Hematopoietic multipotent progenitor cell treated with erythropoietin and hydrocortisone succinate and interleukin-3 and kit ligand, for 6 days (in vitro differentiated cells): ENCODE results near the gene CD2BP2.
"Not testable (repeated sequence)": the region's sequence is repeated elsewhere in the genome, so short reads cannot be mapped to it uniquely, and the experiment has no call there.

Experiments
- DNase-seq: peaks from one replicate; pipeline ENCODE4 v3.0.0-alpha.2; 2015

CD2BP2 gene

GRCh38 chr16:30355144-30355953 is at the start of gene CD2BP2:
TSS of gene CD2BP2 (minus strand) at chr16:30355308. CDS start at chr16:30354681, 627 bp downstream.
- DNase-seq = peak; percentile 99

GRCh38 chr16:30401768-30402425 is 46.8 kb upstream of the CD2BP2 start:
- DNase-seq = no peak

DNA sequence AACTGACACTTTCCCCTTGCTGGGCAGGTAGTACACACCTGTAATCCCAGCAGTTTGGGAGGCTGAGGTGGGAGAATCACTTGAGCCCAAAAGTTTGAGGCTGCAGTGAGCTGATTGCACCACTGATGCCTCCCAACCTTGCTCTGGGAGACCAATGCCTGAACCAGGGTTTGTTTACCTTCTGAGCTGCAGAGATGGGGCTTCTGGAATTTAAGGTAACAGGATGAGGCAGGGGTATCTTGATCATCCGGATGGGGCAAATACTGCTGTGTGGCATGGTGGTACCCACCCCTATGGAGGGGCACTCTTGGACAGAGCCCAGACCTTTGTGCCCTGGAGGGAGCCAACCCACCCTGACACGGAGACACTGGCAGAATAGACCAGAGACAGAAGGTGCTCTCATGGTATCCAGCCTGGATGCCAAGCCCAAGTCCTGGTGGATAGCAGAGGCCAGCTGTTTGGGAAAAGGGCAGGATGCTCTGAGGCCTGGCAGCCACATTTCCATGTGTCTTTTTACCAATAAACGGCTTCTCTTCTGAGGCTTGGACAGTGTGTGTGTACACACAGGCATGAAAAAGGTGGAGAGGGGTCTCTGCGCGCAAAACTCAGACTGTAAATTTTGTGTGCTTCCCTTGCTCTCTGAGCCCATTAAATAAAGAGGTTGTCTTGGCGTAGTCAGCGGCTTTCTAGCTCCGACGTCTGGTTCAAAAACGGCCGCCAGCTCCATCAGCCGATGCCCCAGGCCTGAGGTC is 44.5 kb upstream of the CD2BP2 start:
- no peak for DNase-seq

DNA sequence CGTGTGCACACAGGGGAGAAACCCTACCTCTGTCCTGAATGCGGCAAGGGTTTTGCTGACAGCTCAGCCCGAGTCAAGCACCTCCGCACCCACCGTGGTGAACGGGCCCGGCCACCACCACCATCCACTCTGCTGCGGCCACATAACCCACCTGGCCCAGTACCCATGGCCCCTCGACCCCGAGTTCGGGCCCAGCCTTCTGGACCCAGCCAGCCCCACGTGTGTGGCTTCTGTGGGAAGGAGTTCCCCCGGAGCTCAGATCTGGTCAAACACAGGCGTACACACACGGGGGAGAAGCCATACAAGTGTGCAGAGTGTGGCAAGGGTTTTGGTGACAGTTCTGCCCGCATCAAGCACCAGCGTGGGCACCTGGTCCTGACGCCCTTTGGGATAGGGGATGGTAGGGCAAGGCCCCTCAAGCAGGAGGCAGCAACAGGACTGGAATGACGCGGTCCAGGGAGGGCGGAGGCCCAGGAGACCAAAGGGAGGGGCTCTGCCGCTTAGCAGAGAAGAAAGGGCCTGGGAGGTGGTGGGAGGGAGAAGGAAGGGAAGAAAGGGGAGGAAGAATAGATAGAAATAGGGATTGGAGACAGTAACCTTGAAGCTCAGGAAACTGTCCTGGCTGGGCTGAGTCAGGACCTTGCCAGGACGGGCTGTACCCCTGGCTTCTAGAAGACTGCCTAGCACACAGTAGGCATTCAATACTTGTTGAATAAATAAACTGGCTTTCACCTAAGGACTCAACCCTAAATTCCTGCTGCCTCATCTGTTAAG is 43.7 kb upstream of the CD2BP2 start:
- no peak for DNase-seq

DNA sequence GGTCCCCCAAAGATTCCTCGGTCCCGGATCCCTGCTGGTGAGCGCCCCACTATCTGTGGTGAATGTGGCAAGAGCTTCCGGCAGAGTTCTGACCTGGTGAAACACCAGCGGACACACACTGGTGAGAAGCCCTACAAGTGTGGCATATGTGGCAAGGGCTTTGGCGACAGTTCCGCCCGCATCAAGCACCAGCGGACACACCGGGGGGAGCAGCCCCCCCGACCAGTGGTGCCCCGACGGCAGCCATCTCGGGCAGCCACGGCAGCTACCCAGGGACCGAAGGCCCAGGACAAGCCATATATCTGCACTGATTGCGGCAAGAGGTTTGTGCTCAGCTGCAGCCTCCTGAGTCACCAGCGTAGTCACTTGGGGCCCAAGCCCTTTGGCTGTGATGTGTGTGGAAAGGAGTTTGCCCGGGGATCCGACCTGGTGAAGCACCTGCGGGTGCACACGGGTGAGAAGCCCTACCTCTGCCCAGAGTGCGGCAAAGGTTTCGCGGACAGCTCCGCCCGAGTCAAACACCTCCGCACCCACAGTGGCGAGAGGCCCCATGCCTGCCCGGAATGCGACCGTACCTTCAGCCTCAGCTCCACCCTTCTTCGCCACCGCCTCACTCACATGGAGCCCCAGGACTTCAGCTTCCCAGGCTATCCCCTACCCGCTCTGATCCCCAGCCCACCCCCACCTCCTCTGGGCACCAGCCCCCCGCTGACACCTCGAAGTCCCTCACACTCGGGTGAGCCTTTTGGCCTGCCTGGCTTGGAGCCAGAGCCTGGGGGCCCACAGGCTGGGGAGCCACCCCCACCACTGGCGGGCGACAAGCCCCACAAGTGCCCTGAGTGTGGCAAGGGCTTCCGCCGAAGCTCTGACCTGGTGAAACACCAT is 42.9 kb upstream of the CD2BP2 start:
- DNase-seq = no peak

DNA sequence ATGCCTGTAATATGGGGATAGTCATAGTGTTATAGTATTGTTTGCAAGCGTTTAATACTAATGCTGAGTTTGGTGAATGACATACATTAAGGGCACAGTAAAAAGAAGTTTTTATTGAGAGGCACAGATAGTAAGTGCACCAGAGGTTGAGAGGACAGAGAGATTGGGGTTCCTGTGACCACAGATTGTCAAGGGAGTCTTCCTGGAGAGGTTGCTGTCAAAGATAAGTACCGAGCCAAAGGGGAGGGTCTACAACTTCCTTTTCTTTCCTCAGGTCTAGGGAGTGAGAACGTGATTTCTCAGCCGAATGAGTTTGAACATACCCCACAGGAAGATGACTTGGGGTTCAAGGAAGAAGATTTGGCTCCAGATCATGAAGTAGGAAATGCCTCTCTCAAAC is 41.9 kb upstream of the CD2BP2 start:
- DNase-seq = peak; percentile 65

- DNase-seq = not testable (repeated sequence)
Measured at GRCh38 chr16:30396627-30397026, 41.5 kb upstream of the CD2BP2 start.

GRCh38 chr16:30395992-30396585 is 41.0 kb upstream of the CD2BP2 start:
- DNase-seq = peak; percentile 57

GRCh38 chr16:30395155-30395991 is 40.3 kb upstream of the CD2BP2 start, which contains the start of gene ZNF48:
TSS of gene ZNF48 (plus strand) at chr16:30395420. CDS start at chr16:30395795, 375 bp downstream.
- peak; percentile 86 for DNase-seq

- peak; percentile 51 for DNase-seq
Measured at GRCh38 chr16:30394592-30395154, 39.6 kb upstream of the CD2BP2 start.

GRCh38 chr16:30383521-30383920 is 28.4 kb upstream of the CD2BP2 start:
- DNase-seq = no peak

DNA sequence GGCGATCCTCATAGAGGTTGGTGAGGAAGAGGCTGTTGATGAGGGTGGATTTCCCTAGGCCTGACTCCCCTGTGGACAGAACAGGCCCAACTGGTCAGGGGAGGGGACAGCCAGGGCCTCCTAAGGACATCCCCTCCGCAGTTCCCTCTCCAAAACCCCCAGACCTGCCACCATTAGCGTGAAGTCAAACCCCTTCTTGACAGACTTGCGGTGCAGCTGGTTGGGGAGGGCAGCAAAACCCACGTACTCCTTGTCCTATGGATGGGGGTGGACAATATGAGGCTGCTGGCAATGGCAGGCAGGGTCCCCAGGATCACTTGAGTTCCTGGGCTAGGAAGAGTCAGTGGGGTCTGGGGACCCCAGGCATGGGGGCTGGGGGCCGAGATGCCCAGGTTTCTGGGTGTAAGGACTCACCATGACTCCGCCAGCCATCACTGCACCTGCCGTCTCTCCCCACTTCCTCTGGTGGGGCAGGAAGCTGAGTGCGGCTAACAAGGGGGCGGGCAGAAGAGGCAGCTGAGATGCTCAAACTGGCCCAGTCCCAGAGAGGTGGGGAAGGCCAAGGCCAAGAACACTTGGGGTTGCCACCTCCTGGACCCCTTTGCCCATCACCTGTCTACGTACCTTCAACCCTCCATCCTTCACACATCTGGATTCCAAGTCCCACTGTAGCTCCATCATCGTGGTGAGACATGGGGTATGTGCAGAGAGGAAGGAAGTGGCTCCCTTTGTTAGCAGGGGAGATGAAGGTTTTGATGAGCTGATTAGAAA is 27.2 kb upstream of the CD2BP2 start, which contains the start of gene SEPTIN1:
TSS of gene SEPTIN1 (minus strand) at position 451 of the 771 bp plus-strand sequence. CDS start at position 432, 19 bp downstream.
- DNase-seq = peak; percentile 46

DNA sequence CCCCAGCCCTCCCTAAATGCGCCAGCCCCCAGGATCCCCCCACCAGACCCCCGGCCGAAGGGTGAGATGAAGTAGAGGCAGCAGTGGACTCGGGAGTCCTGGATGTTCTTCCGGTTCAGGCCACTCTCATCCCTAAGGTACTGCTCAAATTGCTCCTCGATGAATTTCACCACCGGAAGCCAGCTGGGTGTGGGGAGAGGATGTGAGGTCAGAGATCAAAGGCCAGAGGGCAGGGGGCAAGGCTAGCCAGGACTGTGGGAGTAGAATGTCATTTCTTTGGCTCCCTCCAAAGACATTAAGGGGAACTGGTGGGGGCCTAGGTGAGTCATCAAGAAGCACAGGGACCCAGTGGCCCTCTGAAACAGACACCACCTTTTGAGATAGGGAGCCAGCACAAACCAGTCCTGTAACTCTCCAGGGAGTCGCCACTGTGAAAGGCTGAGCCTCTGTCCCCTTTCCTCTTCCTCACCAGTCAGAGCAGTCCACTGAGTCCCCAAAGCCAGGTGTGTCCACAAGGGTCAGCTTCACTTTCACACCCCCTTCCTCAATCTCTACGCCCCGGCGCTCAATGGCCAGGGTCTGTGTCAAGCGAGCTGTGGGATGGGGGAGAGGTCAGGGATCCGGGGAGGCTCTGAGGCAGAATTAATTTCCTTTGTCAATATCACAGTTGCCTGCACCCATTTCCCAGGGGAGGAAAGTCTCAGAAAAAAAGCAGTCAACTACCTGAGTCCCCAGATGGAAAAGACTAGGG is 26.4 kb upstream of the CD2BP2 start:
- DNase-seq = peak; percentile 41

DNA sequence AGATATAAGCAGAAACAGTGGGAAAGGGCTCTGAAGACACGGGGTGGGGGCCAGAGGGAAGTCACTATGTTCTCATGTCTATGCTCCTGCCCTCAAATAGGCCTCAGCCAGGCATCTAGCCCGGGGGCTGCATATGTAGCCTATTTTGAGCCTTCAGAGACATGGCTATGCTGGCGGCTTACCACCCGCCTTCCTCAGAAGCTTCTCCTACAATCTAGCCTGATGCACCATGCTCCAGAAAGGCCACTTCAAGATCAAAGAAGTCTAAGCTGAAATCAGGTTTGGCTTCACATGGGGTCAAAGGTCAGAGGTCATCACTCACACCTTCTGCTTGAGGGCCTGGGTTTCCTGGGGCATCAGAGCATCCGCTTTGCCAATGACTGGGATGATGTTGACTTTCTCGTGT is 25.7 kb upstream of the CD2BP2 start:
- no peak for DNase-seq

DNA sequence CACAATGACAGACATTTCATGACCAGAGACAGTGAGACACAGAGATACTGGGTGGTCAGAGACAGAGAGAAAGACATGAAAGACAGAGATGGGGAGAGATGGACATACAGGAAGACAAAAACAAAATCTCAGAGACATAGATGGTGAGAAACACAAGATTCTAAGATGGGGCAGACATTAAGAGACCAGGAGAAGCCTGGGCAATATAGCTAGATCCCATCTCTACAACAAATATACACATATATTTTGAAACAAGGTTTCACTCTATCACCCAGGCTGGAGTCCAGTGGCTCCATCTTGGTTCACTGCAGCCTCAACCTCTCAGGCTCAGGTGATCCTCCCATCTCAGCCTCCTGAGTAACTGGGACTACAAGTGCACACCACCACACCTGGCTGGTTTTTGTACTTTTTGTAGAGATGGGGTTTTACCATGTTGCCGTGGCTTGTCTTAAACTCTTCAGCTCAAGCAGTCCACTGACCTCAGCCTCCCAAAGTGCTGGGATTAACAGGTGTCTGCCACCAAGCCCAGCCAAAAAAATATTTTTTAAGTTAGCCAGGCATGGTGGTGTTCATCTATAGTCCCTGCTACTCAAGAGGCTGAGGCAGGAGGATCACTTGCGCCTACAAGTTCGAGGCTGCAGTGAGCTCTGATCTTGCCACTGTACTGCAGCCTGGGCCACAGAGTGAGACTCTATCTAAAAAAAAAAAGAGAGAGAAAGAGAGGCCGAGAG is 25.1 kb upstream of the CD2BP2 start:
- no peak for DNase-seq

- DNase-seq = no peak
Measured at GRCh38 chr16:30379158-30379783, 24.2 kb upstream of the CD2BP2 start.
